ENCODE results near the gene MEGF6. TPM values are rescaled to one million over a fixed set of nuclear protein-coding genes. Genes with fewer than 3 reads are reported as not detected.
A peak's percentile ranks its signal among the peaks of the same experiment; 100 is the strongest.

Gene MEGF6
- total and polyA plus RNA-seq, 9 of the 15 experiments (the other 6 are each of a cell fraction or from before 2014, with no cell fraction given): 0.03 to 1.7 (median 0.24) TPM; not detected in 3

- TF ChIP-seq ESRRA (IDR thresholded peaks at IDR 0.05; ENCODE audit: borderline replicate concordance, low read depth) (no peak), CGGBP1 (CRISPR knock-in tag; IDR thresholded peaks at IDR 0.05) (no peak), MEF2D (tag; conservative IDR thresholded peaks at IDR 0.05; ENCODE audit: low read depth) (no peak), NRF1 (conservative IDR thresholded peaks at IDR 0.05 in 1 of 2, IDR thresholded peaks at IDR 0.05 in 1 of 2) (no peak), SMARCA4 (IDR thresholded peaks at IDR 0.05) (no peak), KLF10 (CRISPR knock-in tag; IDR thresholded peaks at IDR 0.05) (no peak), KAT2B (IDR thresholded peaks at IDR 0.05; ENCODE audit: low read depth, low read length) (no peak)
Observed at GRCh38 chr1:3537359-3537758, 73.9 kb downstream of the MEGF6 start (continued).

GRCh38 chr1:3536420-3537195 lies 74.7 kb downstream of the MEGF6 start:
- Histone ChIP-seq H3K9me3 (replicated peaks; ENCODE audit: control insufficient read depth, insufficient read depth, low read depth, low read length) (no peaks in the 10 kb centered on the region), H3K9me1 (ENCODE audit: control insufficient read depth, insufficient read depth, low read length) (no peaks in the 10 kb centered on the region), H3K27ac (ENCODE audit: extremely low read depth, low read depth, low read length) (no peak overlapping the region), H3K9ac (ENCODE audit: insufficient read depth in 1 of 2, low read depth in 2 of 2, low read length in 2 of 2) (no peak overlapping the region), H3K27me3 (ENCODE audit: control insufficient read depth in 2 of 2, insufficient read depth in 2 of 2, low read length in 2 of 2) (peaks cover 8 to 86% of the 10 kb centered on the region in 2 experiments; a peak in 4 of 5 replicates), H3K4me1 (replicated peaks in 1 of 2; ENCODE audit: control insufficient read depth in 2 of 2, insufficient read depth in 2 of 2, low read length in 2 of 2) (peaks cover 0 to 67% of the 10 kb centered on the region in 2 experiments; a peak in 2 of 5 replicates), H4K20me1 (replicated peaks; ENCODE audit: control insufficient read depth, insufficient read depth, low read length) (peaks cover 50% of the 10 kb centered on the region), H3K79me2 (ENCODE audit: control insufficient read depth, insufficient read depth, low read length) (no peaks in the 10 kb centered on the region), H3K36me3 (ENCODE audit: control insufficient read depth, insufficient read depth, low read length) (no peaks in the 10 kb centered on the region), H3K4me3 (no peak overlapping the region), H2AFZ (ENCODE audit: low read depth, low read length) (no peak overlapping the region), H3K4me2 (ENCODE audit: insufficient read depth, low read length) (no peak overlapping the region)
- in situ Hi-C loops (cut with MboI): no loop called here
- no peak for TF ChIP-seq MTA2 (IDR thresholded peaks at IDR 0.05; ENCODE audit: low read depth)
- peak; percentile 26 to 67; a peak in 2 of 4 replicates for TF ChIP-seq UBTF (IDR thresholded peaks at IDR 0.05; ENCODE audit: borderline replicate concordance in 1 of 2, low read depth in 2 of 2, low read length in 2 of 2)
- intact Hi-C loops (cut with micrococcal nuclease): no loop called here
- ATAC-seq (no peak), DNase-seq (ENCODE audit: extremely low read depth in 1 of 4, low spot score in 3 of 4) (no peak), FAIRE-seq (no peak)
- 1% methylated on average over 26 of the region's 27 CpGs for WGBS (ENCODE audit: insufficient coverage, low coverage, missing lambda C conversion rate)
- POLR2A ChIA-PET: interaction anchor here (0.6 to 0.7 kb wide), 3 partner anchors 9 to 99 kb away, joined by 3 read pairs; no protein-coding TSS in a partner anchor
- no TSS peak for BruUV-seq (replicated peaks)
- CTCF ChIA-PET (ENCODE audit: low intra/inter-chr PET ratio): no interaction called here

Measured in K562 (cell line).